ENCODE results near the gene PRSS1.

GRCh38 chr7:142752376-142753225 lies 3.3 kb downstream of the PRSS1 start:
- TF ChIP-seq CTCF (IDR thresholded peaks at IDR 0.05; ENCODE audit: insufficient read depth, low read length) (no peak), POLR2AphosphoS5 (IDR thresholded peaks at IDR 0.05; ENCODE audit: low read depth) (no peak), GABPA (IDR thresholded peaks at IDR 0.05; ENCODE audit: low read depth) (no peak)
- TF ChIP-seq, protein P1, sequence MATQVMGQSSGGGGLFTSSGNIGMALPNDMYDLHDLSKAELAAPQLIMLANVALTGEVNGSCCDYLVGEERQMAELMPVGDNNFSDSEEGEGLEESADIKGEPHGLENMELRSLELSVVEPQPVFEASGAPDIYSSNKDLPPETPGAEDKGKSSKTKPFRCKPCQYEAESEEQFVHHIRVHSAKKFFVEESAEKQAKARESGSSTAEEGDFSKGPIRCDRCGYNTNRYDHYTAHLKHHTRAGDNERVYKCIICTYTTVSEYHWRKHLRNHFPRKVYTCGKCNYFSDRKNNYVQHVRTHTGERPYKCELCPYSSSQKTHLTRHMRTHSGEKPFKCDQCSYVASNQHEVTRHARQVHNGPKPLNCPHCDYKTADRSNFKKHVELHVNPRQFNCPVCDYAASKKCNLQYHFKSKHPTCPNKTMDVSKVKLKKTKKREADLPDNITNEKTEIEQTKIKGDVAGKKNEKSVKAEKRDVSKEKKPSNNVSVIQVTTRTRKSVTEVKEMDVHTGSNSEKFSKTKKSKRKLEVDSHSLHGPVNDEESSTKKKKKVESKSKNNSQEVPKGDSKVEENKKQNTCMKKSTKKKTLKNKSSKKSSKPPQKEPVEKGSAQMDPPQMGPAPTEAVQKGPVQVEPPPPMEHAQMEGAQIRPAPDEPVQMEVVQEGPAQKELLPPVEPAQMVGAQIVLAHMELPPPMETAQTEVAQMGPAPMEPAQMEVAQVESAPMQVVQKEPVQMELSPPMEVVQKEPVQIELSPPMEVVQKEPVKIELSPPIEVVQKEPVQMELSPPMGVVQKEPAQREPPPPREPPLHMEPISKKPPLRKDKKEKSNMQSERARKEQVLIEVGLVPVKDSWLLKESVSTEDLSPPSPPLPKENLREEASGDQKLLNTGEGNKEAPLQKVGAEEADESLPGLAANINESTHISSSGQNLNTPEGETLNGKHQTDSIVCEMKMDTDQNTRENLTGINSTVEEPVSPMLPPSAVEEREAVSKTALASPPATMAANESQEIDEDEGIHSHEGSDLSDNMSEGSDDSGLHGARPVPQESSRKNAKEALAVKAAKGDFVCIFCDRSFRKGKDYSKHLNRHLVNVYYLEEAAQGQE (IDR thresholded peaks at IDR 0.05; ENCODE audit: insufficient replicate concordance, low read depth), result no peak

Measured in HL-60 (cell line).